Lower lobe of right lung (tissue), 2 donors: ENCODE results near the gene PRKAR2B. TPM values are rescaled to one million over a fixed set of nuclear protein-coding genes. Genes with fewer than 3 reads are reported as not detected.

ENCODE experiments used
- ATAC-seq, 2 donors: fragments of 200-7000 bp; cut with Tn5 transposase; one replicate each; pipeline ENCODE4 v1.9.1; 2020 to 2022; ENCODE audit warnings: mild to moderate bottlenecking in 2 of 2, moderate library complexity in 2 of 2
- DNase-seq: peaks from one replicate; pipeline ENCODE4 v3.0.0-alpha.2; 2020
- H3K27ac ChIP-seq: fragments of 200-600 bp; one replicate; pipeline ENCODE4 v1.8.0; 2022
- H3K27me3 ChIP-seq: fragments of 200-600 bp; one replicate; pipeline ENCODE4 v1.8.0; 2022; ENCODE audit warnings: low read depth
- H3K36me3 ChIP-seq: fragments of 200-600 bp; one replicate; pipeline ENCODE4 v1.8.0; 2022; ENCODE audit warnings: mild to moderate bottlenecking
- H3K4me1 ChIP-seq: fragments of 200-600 bp; one replicate; pipeline ENCODE4 v1.8.0; 2022
- H3K4me3 ChIP-seq: fragments of 200-600 bp; one replicate; pipeline ENCODE4 v1.8.0; 2022; ENCODE audit warnings: mild to moderate bottlenecking
- H3K9me3 ChIP-seq: fragments of 200-600 bp; one replicate; pipeline ENCODE4 v1.8.0; 2022
- intact Hi-C: fragments of 100-400 bp; cut with DNase I; formaldehyde crosslinking; loops from one replicate; pipeline ENCODE4 v1.11.0; 2022
- total RNA-seq: library from RNA; stranded (reverse); fragmentation: NEBNext Ultra II Directional; extraction: Animal tissue kit (Norgen Biotek cat#: 25700); gene quantifications from one replicate; pipeline ENCODE4 v1.2.1, GENCODE V29; 2021
- TF ChIP-seq, protein P1 (sequence below): fragments of 200-600 bp; IDR thresholded peaks from one replicate; pipeline ENCODE4 v1.8.0; 2022; ENCODE audit warnings: antibody characterized with exemption, mild to moderate bottlenecking
- donor health status: DM: no; HTN: yes; CAD: no; lungs with severe emphysema.

Gene PRKAR2B
- total RNA-seq, 1 donor from 2014 or later, result 10.3 TPM

DNA sequence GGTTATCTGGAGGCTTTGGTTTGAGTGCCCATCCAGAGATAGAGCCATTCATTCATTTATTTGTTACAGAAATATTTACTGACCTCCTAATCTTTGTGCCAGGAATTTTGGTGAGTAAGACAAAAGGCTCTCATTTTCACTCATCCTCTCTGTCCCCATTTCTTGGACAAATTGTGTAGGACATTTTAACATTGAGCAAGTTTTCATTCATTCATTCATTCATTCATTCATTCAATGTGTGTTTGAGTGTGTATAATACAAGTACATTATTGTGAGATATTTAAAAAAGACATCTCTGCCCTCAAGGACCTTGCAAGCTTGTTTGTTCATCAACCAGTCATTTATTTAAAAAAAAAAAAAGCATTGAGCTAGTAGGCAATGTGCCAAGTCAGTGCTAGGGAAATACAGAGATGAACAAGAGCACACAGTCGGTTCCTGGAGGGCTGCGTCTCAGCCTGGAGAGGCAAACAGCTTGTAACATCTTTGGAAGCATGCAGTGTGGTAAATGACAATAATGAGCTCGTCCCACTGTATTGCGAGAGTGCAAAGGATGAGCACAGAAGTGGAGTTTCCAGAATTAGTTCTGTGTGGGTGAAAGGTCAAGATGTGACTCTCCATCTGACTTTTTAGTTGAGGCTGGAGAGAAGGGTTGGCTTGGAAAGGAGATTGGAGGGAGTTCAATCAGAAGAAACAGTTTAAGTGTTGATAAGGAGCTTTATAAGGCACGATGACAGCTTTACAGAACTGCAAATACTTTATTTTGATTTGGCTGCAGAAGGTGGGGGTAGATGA is 73.8 kb downstream of the PRKAR2B start:
- DNase-seq (no peak), ATAC-seq (peak in 1 of 2 donors; percentile 41)
- Histone ChIP-seq H3K36me3 (no peaks in the 10 kb centered on the region), H3K4me1 (peaks cover 27% of the 10 kb centered on the region), H3K27me3 (no peaks in the 10 kb centered on the region), H3K9me3 (no peaks in the 10 kb centered on the region), H3K27ac (no peak overlapping the region), H3K4me3 (no peak overlapping the region)
- TF ChIP-seq, protein P1, sequence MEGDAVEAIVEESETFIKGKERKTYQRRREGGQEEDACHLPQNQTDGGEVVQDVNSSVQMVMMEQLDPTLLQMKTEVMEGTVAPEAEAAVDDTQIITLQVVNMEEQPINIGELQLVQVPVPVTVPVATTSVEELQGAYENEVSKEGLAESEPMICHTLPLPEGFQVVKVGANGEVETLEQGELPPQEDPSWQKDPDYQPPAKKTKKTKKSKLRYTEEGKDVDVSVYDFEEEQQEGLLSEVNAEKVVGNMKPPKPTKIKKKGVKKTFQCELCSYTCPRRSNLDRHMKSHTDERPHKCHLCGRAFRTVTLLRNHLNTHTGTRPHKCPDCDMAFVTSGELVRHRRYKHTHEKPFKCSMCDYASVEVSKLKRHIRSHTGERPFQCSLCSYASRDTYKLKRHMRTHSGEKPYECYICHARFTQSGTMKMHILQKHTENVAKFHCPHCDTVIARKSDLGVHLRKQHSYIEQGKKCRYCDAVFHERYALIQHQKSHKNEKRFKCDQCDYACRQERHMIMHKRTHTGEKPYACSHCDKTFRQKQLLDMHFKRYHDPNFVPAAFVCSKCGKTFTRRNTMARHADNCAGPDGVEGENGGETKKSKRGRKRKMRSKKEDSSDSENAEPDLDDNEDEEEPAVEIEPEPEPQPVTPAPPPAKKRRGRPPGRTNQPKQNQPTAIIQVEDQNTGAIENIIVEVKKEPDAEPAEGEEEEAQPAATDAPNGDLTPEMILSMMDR, result no peak
- intact Hi-C loops, result no loop called here

DNA sequence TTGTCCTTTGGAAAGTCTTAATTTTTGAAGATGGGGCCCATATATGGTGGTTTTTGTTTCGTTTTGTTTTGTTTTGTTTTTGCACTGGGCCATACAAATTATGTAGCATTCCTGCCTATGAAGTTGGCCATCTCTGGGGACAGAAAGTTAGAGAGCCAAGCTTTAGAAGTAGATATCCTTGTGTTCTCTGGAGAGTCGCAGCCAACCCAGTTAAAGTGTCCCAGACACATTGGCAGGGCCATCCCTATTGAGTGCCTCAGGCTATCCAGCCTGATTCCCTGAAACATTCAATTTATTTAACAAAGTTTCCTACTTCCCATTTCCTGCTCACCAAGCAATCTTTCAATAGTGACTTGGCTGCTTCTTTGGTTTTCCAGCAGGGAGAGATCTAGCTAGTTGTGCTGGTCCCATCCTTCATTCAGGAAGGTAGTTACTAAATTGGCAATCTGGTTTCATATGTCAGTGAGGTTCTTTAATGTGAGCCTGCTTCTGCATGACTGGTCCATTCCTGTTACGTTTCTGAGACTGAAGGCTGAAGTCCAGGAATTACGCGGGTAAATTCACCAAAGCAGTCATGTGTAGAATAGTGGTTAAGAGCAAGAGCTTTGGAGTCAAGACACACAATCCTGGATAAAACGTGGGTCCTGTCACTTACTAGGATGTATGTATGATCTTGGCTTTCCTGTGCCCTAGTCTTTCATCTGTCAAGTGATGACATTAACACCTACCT is 75.0 kb downstream of the PRKAR2B start:
- DNase-seq (no peak), ATAC-seq (no peak)
- Histone ChIP-seq H3K27ac (no peak overlapping the region), H3K4me3 (no peak overlapping the region), H3K27me3 (no peaks in the 10 kb centered on the region), H3K9me3 (no peaks in the 10 kb centered on the region), H3K36me3 (no peaks in the 10 kb centered on the region), H3K4me1 (peaks cover 27% of the 10 kb centered on the region)
- TF ChIP-seq, protein P1, result no peak
- intact Hi-C loops, result no loop called here

GRCh38 chr7:107122486-107122911 is 78.0 kb downstream of the PRKAR2B start:
- TF ChIP-seq, protein P1, result no peak
- no peak overlapping the region for H3K4me3 ChIP-seq
- no peaks in the 10 kb centered on the region for H3K36me3 ChIP-seq
- no peaks in the 10 kb centered on the region for H3K27me3 ChIP-seq
- no peaks in the 10 kb centered on the region for H3K9me3 ChIP-seq
- peak; percentile 63 to 89 for ATAC-seq
- no peak for DNase-seq
- peak overlapping the region; percentile 66 for H3K27ac ChIP-seq
- intact Hi-C loops, result no loop called here
- peaks cover 27% of the 10 kb centered on the region for H3K4me1 ChIP-seq

DNA sequence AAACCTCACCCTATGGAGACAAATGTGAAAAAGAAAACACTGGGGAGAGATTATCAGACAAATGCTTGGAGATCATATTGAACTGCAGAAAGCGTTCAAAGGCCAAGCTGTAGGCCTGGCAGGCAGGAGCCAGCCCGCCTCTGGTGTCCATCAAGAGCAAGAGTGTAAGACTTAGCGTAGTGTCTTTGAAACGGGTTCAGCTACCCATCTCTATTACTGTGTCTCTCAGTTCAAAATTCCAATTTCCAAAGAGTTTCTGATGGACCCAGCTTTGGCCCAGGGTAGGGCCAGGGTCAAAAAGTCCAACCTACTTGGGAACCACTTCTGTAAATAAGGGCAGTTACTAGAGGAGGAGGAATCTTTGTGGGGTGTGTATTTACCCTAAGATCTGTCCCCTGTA is 78.9 kb downstream of the PRKAR2B start:
- Histone ChIP-seq H3K9me3 (no peaks in the 10 kb centered on the region), H3K36me3 (no peaks in the 10 kb centered on the region), H3K27me3 (no peaks in the 10 kb centered on the region), H3K27ac (peak overlapping the region; percentile 66), H3K4me1 (peaks cover 20% of the 10 kb centered on the region), H3K4me3 (no peak overlapping the region)
- intact Hi-C loops, result no loop called here
- DNase-seq, result no peak
- TF ChIP-seq, protein P1, result no peak
- ATAC-seq, result no peak

DNA sequence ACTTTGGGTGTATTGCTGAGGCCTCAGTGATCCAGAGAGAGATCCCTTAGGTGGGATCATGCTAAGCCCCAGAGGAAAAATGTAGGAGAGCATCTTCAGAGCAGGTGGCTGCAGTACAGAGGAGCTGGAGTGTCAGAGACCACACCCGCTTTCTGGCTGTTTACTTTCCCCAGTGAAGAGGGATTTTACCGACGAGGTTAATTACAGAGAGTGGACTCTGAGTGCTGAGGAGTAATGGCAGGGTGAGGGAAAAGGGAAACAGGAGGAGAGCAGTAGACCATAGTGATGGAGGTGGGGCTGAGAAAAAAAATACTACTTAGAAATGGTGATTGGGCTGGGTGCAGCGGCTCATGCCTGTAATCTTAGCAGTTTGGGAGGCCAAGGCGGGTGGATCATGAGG is 81.0 kb downstream of the PRKAR2B start:
- H3K4me1 ChIP-seq, result peaks cover 16% of the 10 kb centered on the region
- no peak overlapping the region for H3K27ac ChIP-seq
- no peaks in the 10 kb centered on the region for H3K27me3 ChIP-seq
- ATAC-seq (peak; percentile 24 to 59), DNase-seq (no peak)
- intact Hi-C loops, result no loop called here
- H3K4me3 ChIP-seq, result no peak overlapping the region
- no peaks in the 10 kb centered on the region for H3K36me3 ChIP-seq
- TF ChIP-seq, protein P1, result no peak
- no peaks in the 10 kb centered on the region for H3K9me3 ChIP-seq
